ENCODE results near the gene C1GALT1. TPM values are rescaled to one million over a fixed set of nuclear protein-coding genes. Genes with fewer than 3 reads are reported as not detected.

Gene C1GALT1
- total and polyA plus RNA-seq, 2 experiments from 2014 or later = 58.2 to 203 TPM

- no peak for TF ChIP-seq ZNF462 (CRISPR knock-in tag; IDR thresholded peaks at IDR 0.05)
- no peak for TF ChIP-seq EZH2phosphoT487 (IDR thresholded peaks at IDR 0.05; ENCODE audit: unreplicated experiment)
- TF ChIP-seq POLR2AphosphoS5 (IDR thresholded peaks at IDR 0.05; ENCODE audit: low read depth) = no peak
- no peak for TF ChIP-seq ETS1 (IDR thresholded peaks at IDR 0.05)
- TF ChIP-seq JUNB (IDR thresholded peaks at IDR 0.05; ENCODE audit: unreplicated experiment) = no peak
- TF ChIP-seq REST (IDR thresholded peaks at IDR 0.05; ENCODE audit: unreplicated experiment) = no peak
- TF ChIP-seq EZH2 (IDR thresholded peaks at IDR 0.05; ENCODE audit: low read depth, unreplicated experiment) = no peak
- TF ChIP-seq CREB1 (CRISPR knock-in tag; IDR thresholded peaks at IDR 0.05; ENCODE audit: low read depth) = no peak
- no peak for TF ChIP-seq NANOG (IDR thresholded peaks at IDR 0.05; ENCODE audit: borderline replicate concordance)
- no peak for TF ChIP-seq ZNF331 (CRISPR knock-in tag; IDR thresholded peaks at IDR 0.05; ENCODE audit: low read depth)
- TF ChIP-seq STAT1 (IDR thresholded peaks at IDR 0.05; ENCODE audit: unreplicated experiment) = no peak
These were observed 3.4 kb upstream of the C1GALT1 start (continued) for GRCh38 chr7:7178906-7179305.
